HG02943 (cell line): ENCODE results near the gene MCL1.

Experiments used
- ATAC-seq: cut with Tn5 transposase; IDR thresholded peaks from one replicate; pipeline ENCODE4 v1.9.1; 2021; ENCODE audit warnings: mild to moderate bottlenecking, low read depth, moderate library complexity; ENCODE audit not compliant: unreplicated experiment

Gene MCL1

DNA sequence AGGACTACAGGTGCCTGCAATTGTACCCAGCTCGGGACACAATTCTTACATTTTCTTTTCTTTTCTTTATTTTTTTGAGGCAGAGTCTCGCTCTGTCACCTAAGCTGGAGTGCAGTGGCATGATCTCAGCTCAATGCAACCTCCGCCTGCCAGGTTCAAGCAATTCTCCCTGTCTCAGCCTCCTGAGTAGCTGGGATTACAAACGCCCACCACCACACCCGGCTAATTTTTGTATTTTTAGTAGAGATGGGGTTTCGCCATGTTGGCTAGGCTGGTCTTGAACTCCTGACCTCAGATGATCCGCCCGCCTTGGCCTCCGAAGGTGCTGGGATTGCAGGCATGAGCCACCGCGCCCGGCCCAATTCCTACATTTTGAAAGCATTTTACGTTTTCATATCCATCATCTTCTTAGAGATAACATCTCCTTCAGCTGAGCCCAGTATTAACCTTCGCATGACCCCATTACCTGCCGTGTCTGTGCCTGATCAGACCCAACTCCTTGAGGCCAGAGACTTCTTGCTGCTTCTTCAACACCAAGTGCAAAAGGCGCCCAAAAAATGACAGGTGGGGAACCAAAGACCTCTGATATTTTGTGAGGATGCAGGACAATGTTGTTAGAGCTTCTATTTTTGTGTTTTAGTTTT, 33.0 kb downstream of the MCL1 start:
- no peak for ATAC-seq

- ATAC-seq = no peak
Measured at GRCh38 chr1:150545486-150546032, 33.9 kb downstream of the MCL1 start.

- ATAC-seq = no peak
Measured at GRCh38 chr1:150544204-150544603, 35.2 kb downstream of the MCL1 start.

- no peak for ATAC-seq
Measured at GRCh38 chr1:150543500-150544143, 35.8 kb downstream of the MCL1 start.

DNA sequence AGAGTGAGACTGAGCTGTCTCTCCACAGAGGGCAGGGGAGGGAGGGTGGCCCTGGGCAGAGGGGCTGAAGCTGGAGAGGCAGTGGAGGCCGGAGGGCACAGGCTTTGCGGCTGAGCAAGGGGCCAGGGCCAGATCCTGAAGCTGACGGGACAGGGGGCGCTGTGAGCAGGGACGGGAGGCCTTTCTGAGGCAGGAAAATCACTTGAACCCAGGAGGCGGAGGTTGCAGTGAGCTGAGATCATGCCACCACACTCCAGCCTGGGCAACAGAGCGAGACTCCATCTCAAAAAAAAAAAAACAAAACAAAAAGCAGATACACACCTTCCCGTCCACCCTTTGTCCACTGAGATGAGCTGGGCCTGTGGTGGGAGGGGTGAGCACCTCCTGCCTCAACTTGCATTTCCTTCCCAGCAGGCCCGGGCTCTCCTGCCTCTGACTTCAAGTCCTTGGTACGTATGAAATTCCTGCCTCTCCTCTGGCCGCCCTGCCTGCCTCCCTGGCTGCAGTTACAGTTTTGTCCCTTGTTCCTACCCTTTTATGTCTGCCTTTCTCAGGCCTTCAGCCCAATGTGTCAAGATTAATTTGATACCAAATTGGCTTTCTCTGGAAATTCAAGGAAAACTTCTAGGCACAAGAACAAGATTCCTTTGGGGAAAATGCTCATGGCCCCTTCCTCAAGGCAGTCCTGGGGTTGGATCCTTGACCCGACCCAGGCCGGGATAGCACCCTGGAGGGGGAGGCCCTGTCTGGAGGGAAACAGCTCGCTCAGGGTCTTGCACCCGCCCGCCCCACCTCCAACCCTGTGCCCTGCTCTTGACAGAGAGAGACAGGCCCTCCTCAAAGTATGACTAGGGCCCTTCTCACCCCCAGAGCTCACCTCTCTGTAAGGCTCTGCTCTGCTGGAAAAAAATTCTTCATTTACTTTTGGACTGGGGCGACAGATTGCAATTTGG, 41.4 kb downstream of the MCL1 start:
- ATAC-seq = no peak

DNA sequence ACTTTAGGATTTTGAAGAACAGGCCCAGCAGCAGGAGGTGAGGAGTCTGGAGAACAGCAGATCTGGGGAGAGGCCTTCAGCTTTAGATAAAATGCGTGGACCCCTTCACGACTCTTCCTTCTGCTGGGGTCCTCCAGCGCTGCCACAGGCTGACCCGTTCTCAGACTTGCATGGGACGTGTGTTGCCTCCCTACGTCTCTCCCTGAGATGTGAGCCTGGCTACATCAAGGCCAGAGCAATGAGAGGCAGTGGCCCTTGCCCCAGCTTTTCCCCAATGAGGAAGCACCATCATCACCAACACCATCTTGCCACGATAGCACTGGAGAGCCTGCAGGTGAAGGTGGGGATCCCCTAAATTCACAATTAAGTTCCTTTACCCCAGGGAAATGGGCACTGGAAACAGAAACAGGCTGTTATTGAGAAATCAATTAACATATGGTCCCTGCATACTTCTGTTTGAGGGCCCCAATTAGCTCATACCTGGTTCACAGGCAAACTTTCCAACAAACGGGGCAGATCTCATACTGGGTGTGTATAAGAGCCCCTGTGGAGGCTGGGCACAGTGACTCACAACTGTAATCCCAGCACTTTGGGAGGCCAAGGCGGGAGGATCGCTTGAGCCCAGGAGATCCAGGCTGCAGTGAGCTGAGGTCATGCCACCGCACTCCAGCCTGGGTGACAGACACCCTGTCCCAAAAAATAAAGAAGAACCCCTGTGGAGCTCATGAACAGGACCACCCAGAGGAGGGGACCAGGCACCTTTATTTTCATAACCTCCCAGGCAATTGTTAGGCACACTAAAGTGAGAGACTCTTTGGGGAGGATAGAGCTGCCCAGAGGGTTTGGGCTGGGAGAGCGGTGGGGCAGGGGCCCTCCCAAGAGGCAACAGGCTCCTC, 42.3 kb downstream of the MCL1 start:
- no peak for ATAC-seq

GRCh38 chr1:150535511-150536287, 43.7 kb downstream of the MCL1 start:
- no peak for ATAC-seq

- ATAC-seq = no peak
Measured at GRCh38 chr1:150534002-150534401, 45.4 kb downstream of the MCL1 start.

GRCh38 chr1:150532860-150533259, 46.5 kb downstream of the MCL1 start:
- no peak for ATAC-seq

DNA sequence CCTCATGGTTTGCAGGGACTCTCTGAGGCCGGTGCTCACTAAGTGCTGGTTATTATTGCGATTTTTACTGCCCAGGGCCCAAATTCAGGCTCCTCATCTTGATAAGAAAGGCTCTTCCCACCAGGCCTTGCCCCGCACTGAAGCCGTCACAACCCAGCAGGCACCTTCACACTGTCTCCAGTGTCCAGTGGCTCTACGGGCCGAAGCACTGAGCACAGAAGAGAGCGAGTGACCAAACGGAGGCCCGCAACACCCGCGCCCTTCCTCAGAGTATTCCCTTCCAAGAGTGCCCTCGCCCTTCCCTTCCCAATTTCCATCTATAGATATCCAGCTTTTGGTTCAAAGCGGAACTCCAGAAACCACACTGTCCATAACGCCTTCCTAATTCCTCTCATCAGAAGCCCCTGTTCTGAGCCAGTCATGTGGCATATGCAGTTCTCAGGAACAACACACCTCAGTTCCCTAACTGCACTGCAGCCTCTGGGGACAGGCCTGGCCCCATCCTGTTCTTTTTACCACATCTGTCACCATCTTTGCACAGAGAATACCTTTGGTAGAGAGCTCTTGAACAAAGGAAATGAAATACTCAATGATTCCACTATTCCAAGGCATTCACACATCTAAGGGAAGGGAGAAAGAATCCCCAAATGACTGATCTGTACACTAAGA, 48.8 kb downstream of the MCL1 start:
- ATAC-seq = no peak

- no peak for ATAC-seq
Measured at GRCh38 chr1:150529017-150529416, 50.4 kb downstream of the MCL1 start.

DNA sequence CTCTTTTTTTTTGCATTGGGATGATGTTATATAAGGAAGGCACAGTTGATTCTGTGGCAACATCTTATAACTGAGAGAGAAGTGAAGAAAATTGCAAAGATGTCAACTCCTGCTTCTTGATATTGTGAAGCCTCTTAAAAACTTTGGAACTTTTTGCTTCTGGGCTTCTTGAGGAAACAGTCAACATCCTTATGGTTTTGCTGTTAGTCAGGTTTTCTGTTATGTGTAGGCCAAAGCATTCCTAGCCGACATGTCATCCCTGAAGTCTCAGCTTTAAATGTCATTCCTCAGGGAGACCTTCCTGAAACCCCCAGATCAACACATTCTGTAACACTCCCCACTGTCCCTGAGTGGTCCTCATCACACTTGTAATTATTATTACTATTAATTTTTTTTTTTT, 51.2 kb downstream of the MCL1 start:
- no peak for ATAC-seq

GRCh38 chr1:150525348-150525747, 54.1 kb downstream of the MCL1 start:
- ATAC-seq = no peak
